ENCODE results near the gene S100A9.
"Not testable (repeated sequence)": the region's sequence is repeated elsewhere in the genome, so short reads cannot be mapped to it uniquely, and the experiment has no call there.

S100A9 gene

GRCh38 chr1:153345187-153346076 is 12.2 kb upstream of the S100A9 start:
- no peak for DNase-seq

- no peak for DNase-seq
Observed at GRCh38 chr1:153346077-153346723, 11.5 kb upstream of the S100A9 start.

GRCh38 chr1:153347049-153347448 is 10.6 kb upstream of the S100A9 start:
- not testable (repeated sequence) for DNase-seq

- no peak for DNase-seq
Observed at GRCh38 chr1:153347856-153348255, 9.8 kb upstream of the S100A9 start.

GRCh38 chr1:153348511-153349362 is 8.9 kb upstream of the S100A9 start, which contains the start of gene PGLYRP4:
TSS of gene PGLYRP4 (minus strand) at chr1:153348841. CDS start at chr1:153347932, 909 bp downstream.
- DNase-seq: no peak

GRCh38 chr1:153349363-153350320 is 8.0 kb upstream of the S100A9 start:
- DNase-seq: no peak

GRCh38 chr1:153350321-153350957 is 7.2 kb upstream of the S100A9 start:
- DNase-seq: no peak

- peak; percentile 80 for DNase-seq
Observed at GRCh38 chr1:153352523-153352922, 5.1 kb upstream of the S100A9 start.

GRCh38 chr1:153353226-153353947 is 4.3 kb upstream of the S100A9 start:
- DNase-seq: no peak

GRCh38 chr1:153354515-153355193 is 3.0 kb upstream of the S100A9 start:
- no peak for DNase-seq

- peak; percentile 22 for DNase-seq
Observed at GRCh38 chr1:153355445-153356071, 2.1 kb upstream of the S100A9 start.

- DNase-seq: no peak
Observed at GRCh38 chr1:153356392-153357075, 1.1 kb upstream of the S100A9 start.

GRCh38 chr1:153357076-153357852 is 390 bp upstream of the S100A9 start:
- no peak for DNase-seq

GRCh38 chr1:153358691-153358975 is 979 bp downstream of the S100A9 start:
- no peak for DNase-seq

- DNase-seq: no peak
Observed at GRCh38 chr1:153359241-153359640, 1.6 kb downstream of the S100A9 start.

GRCh38 chr1:153360190-153360589 is 2.5 kb downstream of the S100A9 start:
- DNase-seq: no peak

- DNase-seq: no peak
Observed at GRCh38 chr1:153360592-153361479, 3.2 kb downstream of the S100A9 start.

All from NCI-H2081 treated with DMSO at 0.1 percent for 48 hours (cell line).